Suprapubic skin (tissue), 4 donors: ENCODE data around the gene ARFGAP1. TPM values are rescaled to one million over a fixed set of nuclear protein-coding genes. Genes with fewer than 3 reads are reported as not detected.

Source experiments
- DNase-seq, 2 donors: peaks; one replicate each; pipeline ENCODE4 v3.0.0-alpha.2; 2019; ENCODE audit warnings: low spot score in 2 of 2
- H3K27ac ChIP-seq: fragments of 200-600 bp; sonication (generic); one replicate; pipeline ENCODE4 v1.5.1; 2019
- H3K27me3 ChIP-seq: fragments of 200-600 bp; sonication (generic); one replicate; pipeline ENCODE4 v1.5.1; 2019
- H3K36me3 ChIP-seq: fragments of 200-600 bp; sonication (generic); one replicate; pipeline ENCODE4 v1.5.1; 2019
- H3K4me1 ChIP-seq: fragments of 200-600 bp; sonication (generic); one replicate; pipeline ENCODE4 v1.5.1; 2019
- H3K4me3 ChIP-seq: fragments of 200-600 bp; sonication (generic); one replicate; pipeline ENCODE4 v1.5.1; 2019; ENCODE audit warnings: mild to moderate bottlenecking
- H3K9me3 ChIP-seq: fragments of 200-600 bp; sonication (generic); one replicate; pipeline ENCODE4 v1.5.1; 2019
- EP300 ChIP-seq: sonication (generic); formaldehyde crosslinking; IDR thresholded peaks from one replicate; pipeline ENCODE4 v1.6.1; 2017; ENCODE audit warnings: antibody characterized with exemption
- POLR2A ChIP-seq, 2 donors: fragments of 450-650 bp; IDR thresholded peaks; one replicate each; pipeline ENCODE4 v1.6.1; 2017; ENCODE audit warnings: antibody characterized with exemption in 2 of 2, mild to moderate bottlenecking in 2 of 2, moderate library complexity in 2 of 2
- POLR2AphosphoS5 ChIP-seq, 3 donors: sonication (generic); formaldehyde crosslinking; IDR thresholded peaks; one replicate each; pipeline ENCODE4 v1.6.1; 2017; ENCODE audit warnings: antibody characterized with exemption in 3 of 3
- WGBS: methylation state at CpG from one replicate; pipeline ENCODE4 v1.1.5; 2018; 5-methylcytosine and 5-hydroxymethylcytosine counted together
- total RNA-seq, 4 donors: library from RNA; depleted of rRNA; stranded (reverse); fragments of >200 nt; gene quantifications; one replicate each; pipeline ENCODE4 v1.1.0, GENCODE V29; 2016
- TF ChIP-seq, protein P1 (sequence below), 2 donors: fragments of 200-600 bp in 1 of 2; fragments of 450-650 bp in 1 of 2; sonication (generic) in 1 of 2; IDR thresholded peaks; one replicate each; pipeline ENCODE4 v1.5.1; 2016 to 2019; ENCODE audit warnings: antibody characterized with exemption in 2 of 2, mild to moderate bottlenecking in 1 of 2, moderate library complexity in 1 of 2

ARFGAP1 gene
- total RNA-seq, 4 donors from 2014 or later: 38.6 to 84.9 (median 43.4) TPM

DNA sequence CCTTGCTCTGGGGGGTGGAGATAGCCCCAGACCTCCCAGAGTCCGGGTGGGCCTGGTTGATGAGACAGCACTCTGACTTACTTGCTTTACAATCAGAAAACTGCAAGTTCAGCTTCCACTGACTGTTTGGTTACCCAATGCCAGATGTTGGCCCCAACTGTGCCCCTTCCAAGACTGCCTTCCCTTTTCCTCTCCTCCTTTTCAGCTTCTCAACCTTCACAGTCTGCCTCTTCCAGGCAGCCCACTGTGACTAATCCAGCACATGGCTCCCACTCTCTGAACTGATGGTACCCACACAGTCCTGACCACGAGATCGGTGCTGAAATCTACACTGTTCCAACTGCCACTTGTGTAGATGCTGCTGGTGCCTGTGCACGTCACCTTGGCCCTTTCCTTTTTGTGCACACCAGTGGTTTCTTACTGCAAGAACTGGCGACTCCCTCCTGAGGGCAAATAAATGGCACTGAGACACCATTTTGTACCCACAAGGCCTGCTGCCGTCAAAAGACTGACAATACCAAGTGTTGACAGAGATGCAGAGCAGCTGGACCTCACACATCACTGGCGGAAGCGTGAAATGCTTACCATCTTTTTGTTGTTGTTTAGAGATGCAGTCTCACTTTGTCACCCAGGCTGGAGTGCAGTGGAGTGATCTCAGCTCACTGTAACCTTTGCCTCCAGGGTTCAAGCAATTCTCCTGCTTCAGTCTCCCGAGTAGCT is 1.8 kb upstream of the ARFGAP1 start:
- H3K36me3 ChIP-seq: peaks cover 3% of the 10 kb centered on the region
- peaks cover 8% of the 10 kb centered on the region for H3K27me3 ChIP-seq
- TF ChIP-seq POLR2AphosphoS5 (IDR thresholded peaks at IDR 0.05) (no peak), POLR2A (IDR thresholded peaks at IDR 0.05) (no peak), EP300 (no peak)
- TF ChIP-seq, protein P1, sequence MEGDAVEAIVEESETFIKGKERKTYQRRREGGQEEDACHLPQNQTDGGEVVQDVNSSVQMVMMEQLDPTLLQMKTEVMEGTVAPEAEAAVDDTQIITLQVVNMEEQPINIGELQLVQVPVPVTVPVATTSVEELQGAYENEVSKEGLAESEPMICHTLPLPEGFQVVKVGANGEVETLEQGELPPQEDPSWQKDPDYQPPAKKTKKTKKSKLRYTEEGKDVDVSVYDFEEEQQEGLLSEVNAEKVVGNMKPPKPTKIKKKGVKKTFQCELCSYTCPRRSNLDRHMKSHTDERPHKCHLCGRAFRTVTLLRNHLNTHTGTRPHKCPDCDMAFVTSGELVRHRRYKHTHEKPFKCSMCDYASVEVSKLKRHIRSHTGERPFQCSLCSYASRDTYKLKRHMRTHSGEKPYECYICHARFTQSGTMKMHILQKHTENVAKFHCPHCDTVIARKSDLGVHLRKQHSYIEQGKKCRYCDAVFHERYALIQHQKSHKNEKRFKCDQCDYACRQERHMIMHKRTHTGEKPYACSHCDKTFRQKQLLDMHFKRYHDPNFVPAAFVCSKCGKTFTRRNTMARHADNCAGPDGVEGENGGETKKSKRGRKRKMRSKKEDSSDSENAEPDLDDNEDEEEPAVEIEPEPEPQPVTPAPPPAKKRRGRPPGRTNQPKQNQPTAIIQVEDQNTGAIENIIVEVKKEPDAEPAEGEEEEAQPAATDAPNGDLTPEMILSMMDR (IDR thresholded peaks at IDR 0.05): no peak
- no peak for DNase-seq
- WGBS: 87% methylated on average over 9 of the region's 9 CpGs
- peaks cover 39% of the 10 kb centered on the region for H3K4me1 ChIP-seq
- H3K4me3 ChIP-seq: no peak overlapping the region
- no peaks in the 10 kb centered on the region for H3K9me3 ChIP-seq
- no peak overlapping the region for H3K27ac ChIP-seq

DNA sequence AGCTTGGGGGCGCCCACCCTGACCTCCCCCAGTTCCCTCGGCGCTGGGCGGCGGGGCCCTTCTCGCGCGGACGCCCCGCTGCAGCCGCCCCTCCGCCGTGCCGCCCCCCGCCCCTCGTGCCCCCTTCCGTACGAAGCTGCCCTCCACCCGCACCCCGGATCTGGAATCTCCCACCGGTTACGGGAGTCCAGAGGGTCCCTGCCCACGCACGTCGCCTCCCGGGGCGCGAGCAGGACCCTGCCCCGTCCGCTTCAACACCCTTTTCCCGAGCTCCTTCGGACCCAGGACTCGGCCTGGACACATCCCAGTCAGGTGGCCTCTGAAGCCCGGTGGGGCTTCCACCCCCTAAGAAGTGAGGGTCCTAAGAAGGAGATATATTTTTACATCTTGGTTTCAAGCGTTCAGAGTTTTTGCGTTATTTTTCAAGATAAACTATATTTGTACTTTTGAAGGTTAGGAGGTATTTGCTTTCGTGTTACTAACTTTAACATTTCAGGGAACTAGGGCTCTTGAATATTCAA is 506 bp downstream of the ARFGAP1 start:
- Histone ChIP-seq H3K27me3 (no peaks in the 10 kb centered on the region), H3K36me3 (peaks cover 26% of the 10 kb centered on the region), H3K27ac (peak overlapping the region; percentile 51), H3K9me3 (no peaks in the 10 kb centered on the region), H3K4me1 (peaks cover 39% of the 10 kb centered on the region), H3K4me3 (peak overlapping the region; percentile 90)
- no peak for DNase-seq
- TF ChIP-seq EP300: no peak
- TF ChIP-seq, protein P1 (IDR thresholded peaks at IDR 0.05): no peak
- no peak for TF ChIP-seq POLR2AphosphoS5 (IDR thresholded peaks at IDR 0.05)
- no peak for TF ChIP-seq POLR2A (IDR thresholded peaks at IDR 0.05)
- 0% methylated on average over 18 of the region's 37 CpGs for WGBS

DNA sequence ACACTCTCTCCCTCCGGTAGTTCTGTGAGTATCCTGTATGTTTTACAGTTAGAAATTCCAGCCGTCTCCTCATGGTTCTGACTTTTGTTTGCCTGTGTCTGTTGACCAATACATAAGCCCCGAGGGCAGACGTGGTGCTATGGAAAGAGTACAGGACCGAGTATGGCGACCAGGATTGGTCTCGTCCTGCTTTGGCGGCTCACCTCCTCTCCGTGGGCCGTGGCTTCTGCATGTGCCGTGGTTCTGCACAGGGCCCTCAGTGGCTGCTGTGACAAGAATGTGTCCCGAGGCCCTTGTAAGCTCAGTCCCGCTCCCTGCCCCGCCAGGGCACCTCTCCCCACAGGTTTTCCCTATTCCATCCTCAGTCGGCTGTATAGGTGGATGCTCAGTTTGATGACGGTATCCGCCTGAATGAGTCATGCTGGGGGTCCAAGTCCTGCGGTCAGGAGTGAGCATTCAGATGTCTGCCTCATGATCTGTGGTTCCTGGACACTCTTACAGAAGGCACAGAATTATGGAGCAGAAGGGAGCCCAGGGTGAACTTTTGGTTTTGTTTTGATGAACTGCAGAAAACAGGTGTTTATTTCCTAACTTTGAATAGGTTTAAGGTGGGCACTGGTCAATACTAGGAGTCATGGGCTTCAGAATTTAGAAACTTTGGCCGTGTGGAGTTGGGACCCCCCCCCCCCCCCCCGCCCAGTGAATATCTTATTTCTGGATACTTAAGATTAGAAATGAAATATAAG is 1.2 kb downstream of the ARFGAP1 start:
- H3K4me3 ChIP-seq: peak overlapping the region; percentile 90
- no peaks in the 10 kb centered on the region for H3K9me3 ChIP-seq
- H3K4me1 ChIP-seq: peaks cover 34% of the 10 kb centered on the region
- no peak overlapping the region for H3K27ac ChIP-seq
- DNase-seq: no peak
- TF ChIP-seq EP300 (no peak), POLR2A (IDR thresholded peaks at IDR 0.05) (no peak)
- TF ChIP-seq, protein P1 (IDR thresholded peaks at IDR 0.05): no peak
- H3K36me3 ChIP-seq: peaks cover 33% of the 10 kb centered on the region
- 26% methylated on average over 18 of the region's 20 CpGs for WGBS
- no peaks in the 10 kb centered on the region for H3K27me3 ChIP-seq

DNA sequence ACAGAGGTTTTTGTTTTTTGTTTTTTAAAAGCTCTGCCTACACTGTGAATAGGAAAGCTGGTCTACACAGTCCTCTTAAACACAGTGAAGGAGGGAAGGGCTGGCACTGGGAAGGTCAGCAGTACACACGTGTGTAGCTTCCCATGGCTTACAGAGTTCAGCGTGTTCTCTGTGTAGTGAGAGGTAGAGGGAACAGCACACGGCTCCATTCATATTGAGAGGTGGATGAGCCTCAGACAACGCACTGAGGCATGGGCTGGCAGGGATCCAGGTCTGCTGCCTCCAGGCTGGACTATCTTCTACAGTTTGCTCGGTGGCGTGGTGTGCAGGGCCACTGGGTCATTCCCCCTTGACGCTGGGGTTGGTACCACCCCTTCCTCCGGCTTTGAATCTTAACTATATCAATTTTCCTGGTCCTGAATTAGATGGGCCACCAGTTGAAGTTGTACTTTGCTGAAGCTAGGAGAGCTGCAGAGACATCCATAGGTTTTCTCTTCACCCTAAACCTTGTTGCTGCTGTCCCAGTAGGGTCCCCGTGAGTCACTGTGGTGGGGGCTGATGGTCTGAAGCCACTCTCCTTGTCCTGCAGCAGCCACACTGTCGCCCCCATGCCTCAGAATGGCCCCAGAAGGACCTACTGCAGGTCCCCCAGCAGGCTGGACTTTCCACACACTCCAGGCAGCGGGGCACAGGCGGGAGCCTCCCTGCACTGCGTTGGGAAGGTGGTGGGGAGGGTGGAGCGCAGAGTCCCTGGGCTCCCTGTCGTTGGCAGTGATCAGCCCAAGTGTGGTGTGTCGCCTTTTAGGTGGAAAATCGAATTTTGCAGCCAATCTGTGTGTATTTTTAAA is 2.0 kb downstream of the ARFGAP1 start:
- TF ChIP-seq POLR2A (IDR thresholded peaks at IDR 0.05): no peak
- no peak for TF ChIP-seq EP300
- TF ChIP-seq, protein P1 (IDR thresholded peaks at IDR 0.05): no peak
- no peak for TF ChIP-seq POLR2AphosphoS5 (IDR thresholded peaks at IDR 0.05)
- peak overlapping the region; percentile 90 for H3K4me3 ChIP-seq
- DNase-seq: no peak
- no peaks in the 10 kb centered on the region for H3K9me3 ChIP-seq
- H3K27ac ChIP-seq: no peak overlapping the region
- H3K4me1 ChIP-seq: peaks cover 26% of the 10 kb centered on the region
- peaks cover 41% of the 10 kb centered on the region for H3K36me3 ChIP-seq
- no peaks in the 10 kb centered on the region for H3K27me3 ChIP-seq
- WGBS: 66% methylated on average over 14 of the region's 17 CpGs
